Erythroblast (primary cell): ENCODE results near the gene NR1H3.

Source experiments
- GATA1 ChIP-seq: IDR thresholded peaks from 2 replicates; pipeline ENCODE4 v1.6.1; 2011; ENCODE audit warnings: low read depth, mild to moderate bottlenecking, control low read depth, low read length, moderate library complexity
- POLR2A ChIP-seq: IDR thresholded peaks from 2 replicates; pipeline ENCODE4 v1.6.1; 2011; ENCODE audit warnings: mild to moderate bottlenecking, low read length

DNA sequence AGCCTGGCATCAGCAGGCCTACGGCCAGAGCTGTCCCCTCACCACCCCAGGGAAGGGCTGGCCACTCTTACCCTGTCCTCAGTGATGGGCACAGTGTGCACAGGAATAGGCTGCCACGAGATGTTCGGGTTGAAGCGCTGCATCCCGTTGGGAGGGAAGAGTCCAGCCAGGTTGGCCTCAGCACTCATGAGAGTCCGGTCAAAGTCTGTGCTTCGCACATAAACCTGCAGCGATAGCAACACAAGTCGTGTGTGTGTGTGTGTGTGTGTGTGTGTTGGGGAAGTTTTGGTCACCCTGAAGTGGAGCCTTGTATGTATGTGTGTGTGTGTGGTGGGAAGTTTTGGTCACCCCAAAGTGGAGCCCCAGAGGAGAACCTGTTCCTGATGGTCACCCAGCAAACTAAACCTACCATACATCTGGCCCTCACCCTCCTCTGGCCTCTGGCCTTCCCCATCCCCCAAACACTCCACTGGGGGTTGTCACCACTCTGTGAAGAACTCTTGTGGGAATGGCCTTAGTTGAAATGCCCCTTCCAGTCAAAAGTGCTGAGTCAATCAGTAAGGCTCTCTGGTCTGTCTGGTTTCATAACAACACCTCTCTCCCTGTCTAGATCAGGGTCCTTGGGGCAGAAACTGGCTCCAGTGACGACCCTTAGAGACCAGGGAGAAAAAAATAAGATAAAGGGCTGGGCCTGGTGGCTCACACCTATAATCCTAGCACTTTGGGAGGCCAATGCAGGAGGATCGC, 12.0 kb upstream of the NR1H3 start:
- TF ChIP-seq POLR2A, result no peak
- TF ChIP-seq GATA1, result no peak
